LNCAP (cell line): ENCODE results near the gene ANKRA2.

Experiments used
- TF ChIP-seq, protein P1 (sequence below): fragments of 450-650 bp; IDR thresholded peaks from 2 replicates; pipeline ENCODE4 v1.5.1; 2017; ENCODE audit warnings: mild to moderate bottlenecking

The ANKRA2 gene, protein sequence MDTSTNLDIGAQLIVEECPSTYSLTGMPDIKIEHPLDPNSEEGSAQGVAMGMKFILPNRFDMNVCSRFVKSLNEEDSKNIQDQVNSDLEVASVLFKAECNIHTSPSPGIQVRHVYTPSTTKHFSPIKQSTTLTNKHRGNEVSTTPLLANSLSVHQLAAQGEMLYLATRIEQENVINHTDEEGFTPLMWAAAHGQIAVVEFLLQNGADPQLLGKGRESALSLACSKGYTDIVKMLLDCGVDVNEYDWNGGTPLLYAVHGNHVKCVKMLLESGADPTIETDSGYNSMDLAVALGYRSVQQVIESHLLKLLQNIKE

DNA sequence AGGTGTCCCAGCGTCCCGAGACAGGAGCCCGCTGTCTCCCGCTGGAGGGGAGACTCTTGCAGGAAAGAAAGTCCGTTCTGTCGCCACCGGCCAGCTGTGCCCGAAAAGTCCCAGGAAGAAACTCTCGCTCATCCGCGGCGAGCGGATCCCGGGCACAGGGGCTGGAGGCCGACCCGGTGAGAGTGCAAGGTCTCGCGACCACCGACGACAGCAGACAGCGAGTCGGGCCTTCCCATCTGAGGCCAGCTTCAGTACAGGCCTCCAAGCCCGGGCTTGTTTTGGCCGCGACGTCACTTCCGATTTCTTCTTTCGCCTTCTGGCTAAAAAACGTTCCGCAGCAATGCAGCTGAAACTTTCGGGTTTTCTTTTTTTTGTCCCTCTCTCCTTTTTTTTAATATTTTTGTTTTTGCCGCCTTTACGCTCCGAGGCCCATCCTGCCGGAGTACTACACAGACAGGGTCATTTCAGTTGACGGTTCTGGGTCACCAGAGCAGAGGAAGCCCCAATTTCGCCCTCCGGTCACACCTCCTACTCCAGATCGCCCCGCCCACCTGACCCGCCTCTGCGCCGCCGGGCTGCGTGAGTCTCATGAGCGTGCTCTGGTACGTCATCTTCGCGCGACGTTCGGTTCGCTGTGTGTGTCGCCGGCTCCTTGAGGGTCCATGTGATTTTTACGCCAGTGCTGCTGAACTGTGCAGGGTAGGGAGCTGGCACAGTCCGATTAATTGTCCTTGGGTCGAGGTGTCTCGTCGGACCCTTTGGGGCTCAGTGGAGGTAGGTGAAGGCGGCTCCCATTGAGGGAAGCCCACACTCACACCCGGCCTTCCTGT is at the start of gene ANKRA2, which contains the start of gene UTP15:
TSS of gene ANKRA2 (minus strand) at position 501 of the 830 bp plus-strand sequence. CDS start 2,758 bp downstream, outside the sequence.
TSS of gene UTP15 (plus strand) at position 605 of the 830 bp plus-strand sequence. CDS start 1,602 bp downstream, outside the sequence.
- TF ChIP-seq, protein P1, sequence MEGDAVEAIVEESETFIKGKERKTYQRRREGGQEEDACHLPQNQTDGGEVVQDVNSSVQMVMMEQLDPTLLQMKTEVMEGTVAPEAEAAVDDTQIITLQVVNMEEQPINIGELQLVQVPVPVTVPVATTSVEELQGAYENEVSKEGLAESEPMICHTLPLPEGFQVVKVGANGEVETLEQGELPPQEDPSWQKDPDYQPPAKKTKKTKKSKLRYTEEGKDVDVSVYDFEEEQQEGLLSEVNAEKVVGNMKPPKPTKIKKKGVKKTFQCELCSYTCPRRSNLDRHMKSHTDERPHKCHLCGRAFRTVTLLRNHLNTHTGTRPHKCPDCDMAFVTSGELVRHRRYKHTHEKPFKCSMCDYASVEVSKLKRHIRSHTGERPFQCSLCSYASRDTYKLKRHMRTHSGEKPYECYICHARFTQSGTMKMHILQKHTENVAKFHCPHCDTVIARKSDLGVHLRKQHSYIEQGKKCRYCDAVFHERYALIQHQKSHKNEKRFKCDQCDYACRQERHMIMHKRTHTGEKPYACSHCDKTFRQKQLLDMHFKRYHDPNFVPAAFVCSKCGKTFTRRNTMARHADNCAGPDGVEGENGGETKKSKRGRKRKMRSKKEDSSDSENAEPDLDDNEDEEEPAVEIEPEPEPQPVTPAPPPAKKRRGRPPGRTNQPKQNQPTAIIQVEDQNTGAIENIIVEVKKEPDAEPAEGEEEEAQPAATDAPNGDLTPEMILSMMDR: no peak

- TF ChIP-seq, protein P1: no peak
These were observed 49.6 kb upstream of the ANKRA2 start for GRCh38 chr5:73615085-73615484.

- TF ChIP-seq, protein P1: no peak
These were observed 47.4 kb upstream of the ANKRA2 start for GRCh38 chr5:73612799-73613198.

DNA sequence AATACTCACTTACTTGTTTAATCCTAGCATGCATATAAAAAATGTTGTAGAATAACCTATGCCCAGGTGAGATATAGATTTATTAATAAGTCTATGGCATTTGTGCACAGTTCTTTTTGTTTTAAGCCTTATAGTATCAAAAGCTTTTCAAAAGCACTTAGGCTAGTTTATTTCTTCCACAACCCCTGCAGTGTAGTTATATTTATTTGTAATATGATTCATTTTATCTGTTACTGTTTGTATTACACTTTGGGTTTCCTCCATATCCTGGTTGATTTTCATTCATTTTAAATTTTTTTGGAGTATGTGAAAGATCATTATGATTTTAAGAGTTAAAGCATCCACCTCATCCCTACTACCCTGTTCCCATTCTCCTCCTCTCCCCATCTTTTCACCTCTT is 41.8 kb upstream of the ANKRA2 start:
- TF ChIP-seq, protein P1: no peak

DNA sequence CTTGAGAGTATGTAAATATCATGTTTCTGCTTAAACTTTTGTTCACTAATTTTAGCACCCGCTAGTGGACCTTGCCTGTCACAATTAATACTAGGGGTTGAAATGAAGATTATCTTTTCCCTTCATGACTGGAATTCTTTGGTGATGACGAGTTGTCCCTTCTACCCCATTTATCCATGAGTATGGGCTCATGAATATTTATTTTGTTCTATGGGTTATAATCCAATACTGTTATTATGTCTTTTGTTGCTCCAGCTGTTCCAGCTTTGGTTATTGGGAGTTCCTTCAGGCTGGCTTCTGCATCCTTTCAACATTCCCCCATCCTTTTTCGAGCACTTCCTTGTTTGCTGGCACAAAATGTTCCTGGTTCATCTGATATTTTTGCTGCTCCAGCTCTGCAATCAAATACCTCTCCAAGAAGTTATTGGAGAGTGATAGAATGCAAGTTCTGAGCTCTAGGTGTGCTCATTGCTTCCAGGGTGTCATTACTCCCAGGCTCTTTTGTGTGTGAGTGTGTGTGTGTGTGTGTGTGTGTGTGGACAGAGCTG is 40.8 kb upstream of the ANKRA2 start:
- TF ChIP-seq, protein P1: 0 out of 2 replicates have a peak, but pooled peaks have one; percentile 13

DNA sequence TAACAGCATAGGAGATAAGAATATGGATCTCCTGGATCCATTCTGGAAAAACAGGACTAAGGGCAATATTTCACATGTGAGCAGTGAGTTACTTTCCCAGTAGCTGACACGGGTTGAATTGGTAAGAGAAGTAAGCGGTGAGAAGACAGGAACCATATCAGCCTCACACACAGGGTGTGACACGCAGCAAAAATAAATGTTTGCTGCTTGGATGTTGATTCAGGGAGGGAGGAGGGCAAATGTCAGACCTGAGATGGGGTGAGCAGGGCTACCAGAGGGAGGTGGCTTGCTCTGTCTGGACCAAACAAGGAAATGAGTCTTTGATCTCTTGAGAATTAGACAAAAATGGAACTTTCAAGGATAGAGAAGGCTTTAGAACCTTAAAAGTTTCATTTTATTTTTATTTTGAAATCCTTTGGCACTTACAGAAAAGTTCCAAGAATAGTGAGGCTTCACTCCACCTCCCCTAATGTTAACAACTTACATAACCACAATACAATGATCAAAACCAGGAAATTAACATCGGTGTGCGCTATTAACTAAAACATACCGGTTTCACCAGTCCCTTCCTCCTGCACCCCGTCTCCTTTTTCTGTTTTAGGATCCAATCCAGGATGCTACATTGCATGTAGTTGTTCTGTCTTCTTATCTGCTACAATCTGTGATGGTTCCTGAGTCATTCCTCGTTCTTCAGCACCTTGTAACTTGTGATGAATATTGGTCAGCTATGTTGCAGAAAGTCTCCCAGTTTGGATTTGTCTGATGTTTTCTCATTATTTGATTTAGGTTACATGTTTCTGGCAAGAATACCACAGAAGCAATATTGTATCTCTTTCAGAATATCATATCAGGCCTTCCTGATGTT is 40.0 kb upstream of the ANKRA2 start:
- TF ChIP-seq, protein P1: no peak

GRCh38 chr5:73603998-73604397 is 38.6 kb upstream of the ANKRA2 start:
- TF ChIP-seq, protein P1: no peak
